Ovary (tissue), 9 donors: ENCODE results near the gene GCC2. TPM values are rescaled to one million over a fixed set of nuclear protein-coding genes. Genes with fewer than 3 reads are reported as not detected.

Experiments used
- DNase-seq, 5 donors: peaks; one replicate each; pipeline ENCODE4 v3.0.0-alpha.2; 2019 to 2020
- H3K27ac ChIP-seq, 2 donors: fragments of 200-600 bp; one replicate each; pipeline versions ENCODE4 v1.5.1 to v1.8.0; 2019 to 2022
- H3K27me3 ChIP-seq: fragments of 200-600 bp; one replicate; pipeline ENCODE4 v1.8.0; 2022
- H3K36me3 ChIP-seq: fragments of 200-600 bp; sonication (generic); one replicate; pipeline ENCODE4 v1.5.1; 2019
- H3K4me1 ChIP-seq: one replicate; pipeline ENCODE4 v1.8.1; 2013; ENCODE audit warnings: mild to moderate bottlenecking, moderate library complexity; ENCODE audit not compliant: insufficient read depth
- H3K4me3 ChIP-seq: fragments of 200-600 bp; sonication (generic); one replicate; pipeline ENCODE4 v1.5.1; 2017
- H3K9me3 ChIP-seq, 2 donors: fragments of 200-600 bp in 1 of 2; sonication (generic) in 1 of 2; one replicate each; pipeline versions ENCODE4 v1.5.1 to v1.8.1; 2013 to 2019; ENCODE audit warnings: mild to moderate bottlenecking in 1 of 2, moderate library complexity in 1 of 2
- CTCF ChIP-seq, 3 donors: fragments of 450-650 bp in 2 of 3; fragments of 200-600 bp in 1 of 3; IDR thresholded peaks; one replicate each; pipeline versions ENCODE4 v1.5.1 to v1.8.0; 2016 to 2022; ENCODE audit warnings: antibody characterized with exemption in 3 of 3, mild to moderate bottlenecking in 1 of 3
- EP300 ChIP-seq: sonication (generic); formaldehyde crosslinking; IDR thresholded peaks from one replicate; pipeline ENCODE4 v1.6.1; 2017; ENCODE audit warnings: antibody characterized with exemption
- POLR2A ChIP-seq: fragments of 450-650 bp; IDR thresholded peaks from one replicate; pipeline ENCODE4 v1.6.1; 2017; ENCODE audit warnings: antibody characterized with exemption, mild to moderate bottlenecking, moderate library complexity
- WGBS, 3 donors: extraction: QIAGEN DNeasy Blood & Tissue Kit in 1 of 3; methylation state at CpG; one replicate each; pipeline versions ENCODE4 v1.1.5 to v1.1.7; 2013 to 2017; 5-methylcytosine and 5-hydroxymethylcytosine counted together
- intact Hi-C, 4 donors: fragments of 100-400 bp; cut with DNase I; formaldehyde crosslinking; loops; one replicate each; pipeline versions ENCODE4 v1.11.0 to v1.15.1; 2022 to 2023
- polyA plus RNA-seq, 2 donors: library from polyadenylated mRNA; stranded (reverse); fragments of 200-250 nt in 1 of 2; fragments of 350-450 nt in 1 of 2; fragmentation: Illumina TruSeq in 1 of 2; extraction: RNeasy Lipid Tissue Mini Kit (QIAGEN cat#74804) in 1 of 2; gene quantifications; one replicate each; pipeline ENCODE4 v1.2.3, GENCODE V29; 2013 to 2014
- total RNA-seq, 7 donors: library from RNA; depleted of rRNA in 2 of 7; stranded (reverse); fragments of >200 nt in 2 of 7; fragmentation: NEBNext Ultra II Directional in 3 of 7; extraction: Animal tissue kit (Norgen Biotek cat#: 25700) in 3 of 7; gene quantifications; one replicate each; pipeline versions ENCODE4 v1.1.0 to v1.2.4, GENCODE V29; 2016 to 2023
- donor health status: DM: no; HTN: no; CAD: no; lungs with moderate emphysema.
- donor health status: DM: no; HTN: no; CAD: no.
- donor health status: Bipolar disorder and iron deficiency.
- donor health status: DM: yes; HTN: yes; CAD: no.
- donor health status: DM: no; HTN: no; CAD: no.
- donor health status: DM: yes; HTN: yes; CAD: no.

The GCC2 gene
- total and polyA plus RNA-seq, 9 donors = 14.9 to 53.0 (median 42.1) TPM

GRCh38 chr2:108536133-108536780 is 87.3 kb downstream of the GCC2 start:
- WGBS, 3 donors = 81 to 83% (median 81%) methylated on average over 7 of the region's 7 CpGs
- TF ChIP-seq CTCF (IDR thresholded peaks at IDR 0.05) = no peak
- TF ChIP-seq POLR2A = no peak
- no peak for TF ChIP-seq EP300
- H3K4me3 ChIP-seq = no peak overlapping the region

GRCh38 chr2:108536911-108537310 is 87.9 kb downstream of the GCC2 start:
- Histone ChIP-seq H3K4me3 (no peak overlapping the region), H3K9me3 (no peaks in the 10 kb centered on the region), H3K36me3 (no peaks in the 10 kb centered on the region), H3K27me3 (no peaks in the 10 kb centered on the region), H3K27ac (no peak overlapping the region), H3K4me1 (peaks cover 3% of the 10 kb centered on the region)
- 86 to 88% (median 88%) methylated on average over 5 of the region's 5 CpGs for WGBS, 3 donors
- TF ChIP-seq EP300 (no peak), CTCF (IDR thresholded peaks at IDR 0.05) (no peak), POLR2A (no peak)
- DNase-seq = no peak
- intact Hi-C loops = loop anchor here in 1 of 4 donors (10.0 kb wide), 1 partner anchor 48 kb away; no protein-coding TSS in a partner anchor

More at GRCh38 chr2:108536133-108536780, 87.3 kb downstream of the GCC2 start:
- DNase-seq = no peak
- Histone ChIP-seq H3K27me3 (no peaks in the 10 kb centered on the region), H3K9me3 (no peaks in the 10 kb centered on the region), H3K36me3 (no peaks in the 10 kb centered on the region), H3K27ac (no peak overlapping the region), H3K4me1 (no peaks in the 10 kb centered on the region)
- intact Hi-C loops = loop anchor here in 1 of 4 donors (10.0 kb wide), 1 partner anchor 49 kb away; no protein-coding TSS in a partner anchor

- 55 to 72% (median 61%) methylated on average over 5 of the region's 5 CpGs for WGBS, 3 donors
- Histone ChIP-seq H3K36me3 (no peaks in the 10 kb centered on the region), H3K4me3 (no peak overlapping the region), H3K27me3 (no peaks in the 10 kb centered on the region), H3K4me1 (peaks cover 7% of the 10 kb centered on the region), H3K9me3 (no peaks in the 10 kb centered on the region), H3K27ac (no peak overlapping the region)
- DNase-seq = no peak
- TF ChIP-seq POLR2A (no peak), CTCF (IDR thresholded peaks at IDR 0.05) (no peak), EP300 (no peak)
- intact Hi-C loops = loop anchor here in 1 of 4 donors (10.0 kb wide), 1 partner anchor 47 kb away; no protein-coding TSS in a partner anchor
Observed at GRCh38 chr2:108538000-108538625, 89.1 kb downstream of the GCC2 start.

- H3K36me3 ChIP-seq = no peaks in the 10 kb centered on the region
- peaks cover 7% of the 10 kb centered on the region for H3K4me1 ChIP-seq
- no peaks in the 10 kb centered on the region for H3K27me3 ChIP-seq
- no peak for TF ChIP-seq EP300
- no peak overlapping the region for H3K4me3 ChIP-seq
- no peaks in the 10 kb centered on the region for H3K9me3 ChIP-seq
- no peak for DNase-seq
- WGBS, 3 donors = 36 to 57% (median 42%) methylated on average over 4 of the region's 4 CpGs
- intact Hi-C loops = no loop called here
- H3K27ac ChIP-seq = no peak overlapping the region
Observed at GRCh38 chr2:108541451-108541850, 92.4 kb downstream of the GCC2 start.

- Histone ChIP-seq H3K4me1 (peaks cover 7% of the 10 kb centered on the region), H3K4me3 (no peak overlapping the region), H3K9me3 (no peaks in the 10 kb centered on the region), H3K27me3 (no peaks in the 10 kb centered on the region), H3K36me3 (no peaks in the 10 kb centered on the region), H3K27ac (peak overlapping the region in 1 of 2 donors; percentile 4)
- no peak for DNase-seq
- WGBS, 3 donors = 7 to 16% (median 9%) methylated on average over 4 of the region's 4 CpGs
- TF ChIP-seq POLR2A = no peak
- intact Hi-C loops = no loop called here
Observed at GRCh38 chr2:108542071-108542470, 93.1 kb downstream of the GCC2 start.
